Immature natural killer cell (primary cell): ENCODE results near the gene NMT2. TPM values are rescaled to one million over a fixed set of nuclear protein-coding genes. Genes with fewer than 3 reads are reported as not detected.
"Not testable (repeated sequence)": the region's sequence is repeated elsewhere in the genome, so short reads cannot be mapped to it uniquely, and the experiment has no call there.

Experiments used
- DNase-seq, 3 donors: peaks; one replicate each; pipeline ENCODE4 v3.0.0; 2022; ENCODE audit warnings: mixed read lengths in 1 of 3
- H3K27ac Mint-ChIP-seq, 6 donors: one replicate each; pipeline ENCODE4 v1.8.0; 2020; ENCODE audit warnings: mixed read lengths in 6 of 6, mild to moderate bottlenecking in 5 of 6, inconsistent platforms in 4 of 6, moderate library complexity in 3 of 6
- H3K27me3 Mint-ChIP-seq, 3 donors: one replicate each; pipeline ENCODE4 v1.8.0; 2020 to 2021; ENCODE audit warnings: low read depth in 3 of 3, mild to moderate bottlenecking in 3 of 3, mixed read lengths in 3 of 3, moderate library complexity in 3 of 3, inconsistent platforms in 1 of 3
- H3K36me3 Mint-ChIP-seq, 3 donors: one replicate each; pipeline ENCODE4 v1.8.0; 2020; ENCODE audit warnings: mixed read lengths in 3 of 3, inconsistent platforms in 2 of 3, mild to moderate bottlenecking in 2 of 3
- H3K4me1 Mint-ChIP-seq, 2 donors: one replicate each; pipeline ENCODE4 v1.8.0; 2020; ENCODE audit warnings: inconsistent platforms in 2 of 2, mild to moderate bottlenecking in 2 of 2, mixed read lengths in 2 of 2, moderate library complexity in 1 of 2
- H3K4me3 Mint-ChIP-seq, 5 donors: one replicate each; pipeline ENCODE4 v1.8.0; 2020; ENCODE audit warnings: mild to moderate bottlenecking in 5 of 5, mixed read lengths in 5 of 5, inconsistent platforms in 3 of 5, moderate library complexity in 3 of 5
- H3K9me3 Mint-ChIP-seq, 6 donors: one replicate each; pipeline ENCODE4 v1.8.0; 2020; ENCODE audit warnings: mild to moderate bottlenecking in 6 of 6, mixed read lengths in 6 of 6, inconsistent platforms in 4 of 6, moderate library complexity in 3 of 6
- polyA plus RNA-seq, 3 donors: library from polyadenylated mRNA; unstranded; fragments of 300-500 nt; fragmentation: Illumina TruSeq; gene quantifications; one replicate each; pipeline ENCODE4 v1.2.3, GENCODE V29; 2021

The NMT2 gene
- polyA plus RNA-seq = 10 to 100 TPM; 22.2 to 38.0 (median 24.7) TPM

GRCh38 chr10:15168291-15168785, at the start of gene NMT2:
TSS of gene NMT2 (minus strand) at chr10:15168693. CDS start at chr10:15168612, 81 bp downstream.
- peak within 1 kb of the TSS; percentile 90 to 95 (median 94) for H3K4me3 Mint-ChIP-seq
- DNase-seq = peak; percentile 83 to 87 (median 86)
- H3K9me3 Mint-ChIP-seq = no peaks in the 10 kb centered on the region
- no peaks in the 10 kb centered on the region for H3K36me3 Mint-ChIP-seq
- H3K27me3 Mint-ChIP-seq = peaks cover 3 to 4% (median 4%) of the 10 kb centered on the region in 3 donors
- peak within 1 kb of the TSS; percentile 82 to 95 (median 93) for H3K27ac Mint-ChIP-seq
- peaks cover 54 to 77% of the 10 kb centered on the region in 2 donors for H3K4me1 Mint-ChIP-seq

DNA sequence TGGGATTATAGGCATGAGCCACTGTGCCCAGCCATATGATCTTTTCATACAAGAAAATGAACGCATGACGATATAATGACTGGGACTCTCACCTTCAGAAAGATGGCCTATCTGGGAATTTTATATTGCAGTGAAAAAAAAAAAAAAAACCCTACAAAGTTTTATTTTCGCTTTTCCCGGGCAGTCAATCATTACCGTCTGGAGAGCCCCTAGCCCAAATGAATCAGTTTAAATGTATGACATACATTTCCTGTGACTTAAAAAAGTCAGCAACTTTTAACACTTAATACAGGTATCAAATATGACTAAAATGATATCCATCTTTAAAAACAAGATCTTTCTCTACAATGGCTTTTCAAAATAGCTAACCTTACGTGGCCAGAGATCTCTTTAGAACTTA, 48.2 kb upstream of the NMT2 start:
- H3K27me3 Mint-ChIP-seq = peaks cover 0 to 5% (median 2%) of the 10 kb centered on the region in 3 donors
- no peak overlapping the region for H3K27ac Mint-ChIP-seq
- H3K9me3 Mint-ChIP-seq = no peaks in the 10 kb centered on the region
- no peak overlapping the region for H3K4me3 Mint-ChIP-seq
- H3K4me1 Mint-ChIP-seq = no peaks in the 10 kb centered on the region
- H3K36me3 Mint-ChIP-seq = no peaks in the 10 kb centered on the region
- DNase-seq = no peak

GRCh38 chr10:15214237-15214636, 45.7 kb upstream of the NMT2 start:
- Mint-ChIP-seq H3K27ac (no peak overlapping the region), H3K36me3 (no peaks in the 10 kb centered on the region), H3K4me3 (no peak overlapping the region), H3K27me3 (peaks cover 0 to 6% (median 5%) of the 10 kb centered on the region in 3 donors), H3K9me3 (no peaks in the 10 kb centered on the region), H3K4me1 (peaks cover 10 to 12% of the 10 kb centered on the region in 2 donors)
- DNase-seq = no peak

DNA sequence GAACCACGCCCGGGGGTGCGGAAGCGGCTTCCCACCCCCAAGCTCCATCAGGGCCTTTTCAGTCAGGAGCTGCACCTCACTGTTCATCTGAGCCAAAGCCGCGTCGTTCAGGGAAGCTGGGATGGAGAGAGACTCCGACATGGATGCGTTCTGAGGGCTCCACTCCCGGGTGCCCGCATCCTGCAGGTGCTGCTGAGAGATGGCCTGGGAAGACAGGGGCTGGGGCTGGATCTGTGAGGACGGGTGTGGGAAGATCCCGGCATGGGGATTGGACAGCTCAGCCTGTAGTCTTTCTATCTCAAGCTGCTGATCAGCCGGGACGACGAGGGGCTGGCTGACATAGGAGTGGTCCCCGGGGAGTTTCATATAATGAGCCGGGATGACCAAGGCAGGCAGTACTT, 45.0 kb upstream of the NMT2 start:
- no peaks in the 10 kb centered on the region for H3K9me3 Mint-ChIP-seq
- peaks cover 18 to 20% of the 10 kb centered on the region in 2 donors for H3K4me1 Mint-ChIP-seq
- H3K27ac Mint-ChIP-seq = no peak overlapping the region
- no peaks in the 10 kb centered on the region for H3K36me3 Mint-ChIP-seq
- peaks cover 2 to 10% (median 9%) of the 10 kb centered on the region in 3 donors for H3K27me3 Mint-ChIP-seq
- no peak for DNase-seq
- no peak overlapping the region for H3K4me3 Mint-ChIP-seq

DNA sequence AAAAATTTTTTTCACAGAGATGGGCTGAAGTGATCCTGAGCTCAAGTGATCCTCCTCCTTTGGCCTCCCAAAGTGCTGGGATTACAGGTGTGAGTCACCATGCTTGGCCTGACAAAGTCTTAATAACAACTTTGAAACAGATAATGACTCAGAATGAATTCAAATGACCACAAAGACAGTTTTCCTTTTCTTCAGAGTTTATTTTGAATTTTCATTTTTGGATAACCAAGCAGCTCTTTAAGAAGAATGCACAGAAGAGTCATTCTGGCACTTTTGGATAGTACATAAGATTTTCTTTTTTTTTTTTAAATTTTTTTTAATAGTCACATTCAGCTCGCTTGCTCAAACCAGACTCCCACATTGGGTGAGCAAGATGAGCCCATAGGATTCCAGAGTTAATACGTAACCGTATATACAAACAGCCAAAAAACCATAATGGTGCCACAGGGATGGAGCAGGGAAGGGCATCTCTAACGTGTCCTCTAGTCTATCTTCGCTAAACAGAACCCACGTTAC, 43.0 kb upstream of the NMT2 start:
- no peaks in the 10 kb centered on the region for H3K9me3 Mint-ChIP-seq
- no peak overlapping the region for H3K4me3 Mint-ChIP-seq
- no peak for DNase-seq
- H3K27ac Mint-ChIP-seq = no peak overlapping the region
- H3K4me1 Mint-ChIP-seq = peaks cover 36 to 37% of the 10 kb centered on the region in 2 donors
- H3K36me3 Mint-ChIP-seq = no peaks in the 10 kb centered on the region
- peaks cover 5 to 10% (median 9%) of the 10 kb centered on the region in 3 donors for H3K27me3 Mint-ChIP-seq

- Mint-ChIP-seq H3K9me3 (no peaks in the 10 kb centered on the region), H3K4me1 (peaks cover 38 to 39% of the 10 kb centered on the region in 2 donors), H3K27me3 (peaks cover 5 to 9% (median 9%) of the 10 kb centered on the region in 3 donors)
Measured at GRCh38 chr10:15210521-15210920, 42.0 kb upstream of the NMT2 start.

DNA sequence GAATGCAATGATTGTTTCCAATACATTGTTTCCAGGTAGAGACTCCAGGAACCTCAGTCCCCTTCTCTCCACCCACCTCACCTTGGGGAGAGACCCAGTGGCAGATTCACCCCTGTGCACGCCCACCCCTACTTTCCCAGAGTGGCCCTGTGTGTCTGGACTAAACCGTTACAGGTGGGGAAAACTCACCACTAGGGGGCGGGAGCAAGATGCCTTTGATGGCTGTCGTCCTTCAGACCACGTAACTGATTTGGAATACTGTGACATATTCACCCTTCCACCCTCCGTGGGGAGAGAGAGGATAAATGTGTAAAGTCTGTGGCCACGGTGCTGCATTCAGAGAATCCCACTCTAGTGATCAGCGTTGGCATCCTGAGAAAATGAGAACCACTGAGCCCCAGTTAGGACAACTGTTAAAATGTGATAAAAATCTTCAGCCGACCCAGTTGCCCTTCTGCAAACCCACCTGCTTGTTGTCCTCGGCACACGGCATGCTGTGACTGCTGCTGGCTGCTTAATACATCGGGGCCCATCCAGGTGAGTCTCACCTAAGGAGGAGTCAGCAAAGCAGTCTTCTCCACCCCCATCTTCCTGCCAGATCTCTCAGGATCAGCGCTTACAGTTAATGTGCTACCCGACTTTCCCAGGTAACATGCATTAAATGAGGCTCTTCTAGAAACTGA, 41.5 kb upstream of the NMT2 start:
- Mint-ChIP-seq H3K36me3 (no peaks in the 10 kb centered on the region), H3K4me1 (peaks cover 38 to 40% of the 10 kb centered on the region in 2 donors), H3K4me3 (peak overlapping the region in 4 of 5 donors; percentile 40 to 64 (median 50)), H3K9me3 (no peaks in the 10 kb centered on the region), H3K27ac (peak overlapping the region in 5 of 6 donors; percentile 21 to 89 (median 73)), H3K27me3 (peaks cover 5 to 9% (median 8%) of the 10 kb centered on the region in 3 donors)
- DNase-seq = peak; percentile 69 to 70 (median 70)

More at GRCh38 chr10:15210521-15210920, 42.0 kb upstream of the NMT2 start:
- no peaks in the 10 kb centered on the region for H3K36me3 Mint-ChIP-seq
- DNase-seq = no peak
- H3K4me3 Mint-ChIP-seq = peak overlapping the region in 1 of 5 donors; percentile 10
- peak overlapping the region in 2 of 6 donors; percentile 24 to 67 for H3K27ac Mint-ChIP-seq

DNA sequence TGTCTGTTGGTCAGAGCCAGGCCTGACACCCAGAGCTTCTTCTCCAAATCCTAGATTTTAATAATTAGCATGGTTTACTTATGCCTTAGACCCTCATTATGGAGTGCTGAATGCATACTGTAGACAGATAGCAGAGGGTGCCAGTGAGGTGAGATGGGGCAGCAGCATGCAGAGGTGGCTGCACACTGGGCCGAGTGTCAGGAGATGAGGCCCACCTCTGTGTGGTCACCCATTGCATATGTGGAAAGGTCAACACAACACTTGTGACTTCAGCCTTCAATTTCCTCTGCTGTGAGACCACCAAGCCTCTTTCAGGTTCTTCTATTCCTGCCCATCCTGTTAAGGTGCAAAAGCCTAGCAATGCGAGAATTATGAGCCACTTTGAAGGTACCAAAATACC, 39.7 kb upstream of the NMT2 start:
- Mint-ChIP-seq H3K4me3 (peak overlapping the region; percentile 80 to 93 (median 83)), H3K4me1 (peaks cover 38 to 40% of the 10 kb centered on the region in 2 donors), H3K9me3 (no peaks in the 10 kb centered on the region), H3K27ac (peak overlapping the region; percentile 89 to 98 (median 92)), H3K27me3 (peaks cover 5 to 9% (median 8%) of the 10 kb centered on the region in 3 donors), H3K36me3 (no peaks in the 10 kb centered on the region)
- peak in 1 of 3 donors; percentile 11 for DNase-seq

DNA sequence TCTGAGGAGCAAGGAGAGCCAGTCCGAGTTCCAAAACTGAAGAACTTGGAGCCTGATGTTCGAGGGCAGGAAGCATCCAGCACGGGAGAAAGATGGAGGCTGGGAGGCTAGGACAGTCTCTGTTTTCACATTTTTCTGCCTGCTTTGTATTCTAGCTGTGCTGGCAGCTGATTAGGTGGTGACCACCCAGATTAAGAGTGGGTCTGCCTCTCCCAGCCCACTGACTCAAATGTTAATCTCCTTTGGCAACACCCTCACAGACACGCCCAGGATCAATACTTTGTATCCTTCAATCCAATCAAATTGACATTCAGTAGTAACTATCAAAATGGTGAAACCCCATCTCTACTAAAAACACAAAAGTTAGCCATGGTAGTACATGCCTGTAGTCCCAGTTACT, 38.9 kb upstream of the NMT2 start:
- H3K4me3 Mint-ChIP-seq = peak overlapping the region in 4 of 5 donors; percentile 7 to 93 (median 82)
- peak overlapping the region; percentile 89 to 98 (median 92) for H3K27ac Mint-ChIP-seq
- not testable (repeated sequence) for H3K36me3 Mint-ChIP-seq, H3K27me3 Mint-ChIP-seq, H3K9me3 Mint-ChIP-seq, DNase-seq
- H3K4me1 Mint-ChIP-seq = peaks cover 38 to 40% of the 10 kb centered on the region in 2 donors

GRCh38 chr10:15202639-15203038, 34.1 kb upstream of the NMT2 start:
- H3K36me3 Mint-ChIP-seq = peaks cover 0 to 5% (median 0%) of the 10 kb centered on the region in 3 donors
- H3K9me3 Mint-ChIP-seq = no peaks in the 10 kb centered on the region
- DNase-seq = no peak
- no peak overlapping the region for H3K27ac Mint-ChIP-seq
- peaks cover 2 to 8% (median 2%) of the 10 kb centered on the region in 3 donors for H3K27me3 Mint-ChIP-seq
- H3K4me3 Mint-ChIP-seq = no peak overlapping the region
- peaks cover 12% of the 10 kb centered on the region in 2 donors for H3K4me1 Mint-ChIP-seq

DNA sequence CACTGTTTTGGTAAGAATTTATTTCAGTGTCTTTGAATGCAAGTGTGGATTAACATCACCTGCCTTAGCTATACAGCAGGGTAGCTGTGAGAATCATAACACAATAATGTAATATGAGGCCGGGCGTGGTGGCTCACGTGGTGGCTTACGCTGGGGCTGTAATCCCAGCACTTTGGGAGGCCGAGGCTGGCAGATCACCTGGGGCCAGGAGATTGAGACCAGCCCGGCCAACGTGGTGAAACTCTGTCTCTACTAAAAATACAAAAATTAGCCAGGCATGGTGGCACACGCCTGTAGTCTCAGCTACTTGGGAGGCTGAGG, 33.8 kb upstream of the NMT2 start:
- not testable (repeated sequence) for H3K27me3 Mint-ChIP-seq, DNase-seq, H3K4me3 Mint-ChIP-seq, H3K27ac Mint-ChIP-seq, H3K9me3 Mint-ChIP-seq, H3K4me1 Mint-ChIP-seq, H3K36me3 Mint-ChIP-seq

- Mint-ChIP-seq H3K4me3 (no peak overlapping the region), H3K27me3 (peaks cover 2 to 8% (median 4%) of the 10 kb centered on the region in 3 donors), H3K4me1 (peaks cover 3 to 8% of the 10 kb centered on the region in 2 donors), H3K36me3 (peaks cover 0 to 5% (median 0%) of the 10 kb centered on the region in 3 donors), H3K27ac (peak overlapping the region in 1 of 6 donors; percentile 12), H3K9me3 (no peaks in the 10 kb centered on the region)
- no peak for DNase-seq
Measured at GRCh38 chr10:15201589-15202300, 33.3 kb upstream of the NMT2 start.

GRCh38 chr10:15200626-15201025, 32.1 kb upstream of the NMT2 start:
- no peak overlapping the region for H3K27ac Mint-ChIP-seq
- H3K9me3 Mint-ChIP-seq = no peaks in the 10 kb centered on the region
- peaks cover 4 to 11% (median 6%) of the 10 kb centered on the region in 3 donors for H3K27me3 Mint-ChIP-seq
- H3K4me1 Mint-ChIP-seq = peaks cover 7 to 8% of the 10 kb centered on the region in 2 donors
- peaks cover 0 to 5% (median 0%) of the 10 kb centered on the region in 3 donors for H3K36me3 Mint-ChIP-seq
- H3K4me3 Mint-ChIP-seq = no peak overlapping the region
- no peak for DNase-seq

GRCh38 chr10:15197911-15198310, 29.4 kb upstream of the NMT2 start:
- no peak for DNase-seq
- H3K27me3 Mint-ChIP-seq = peaks cover 4 to 7% (median 6%) of the 10 kb centered on the region in 3 donors
- H3K27ac Mint-ChIP-seq = no peak overlapping the region
- no peak overlapping the region for H3K4me3 Mint-ChIP-seq
- peaks cover 0 to 9% (median 0%) of the 10 kb centered on the region in 3 donors for H3K36me3 Mint-ChIP-seq
- peaks cover 6 to 8% of the 10 kb centered on the region in 2 donors for H3K4me1 Mint-ChIP-seq
- no peaks in the 10 kb centered on the region for H3K9me3 Mint-ChIP-seq
